AG09319 (cell line): ENCODE measurements around the gene PPP1R12A.
A peak's percentile ranks its signal among the peaks of the same experiment; 100 is the strongest.

Source experiments
- DNase-seq: peaks from one replicate; pipeline ENCODE4 v3.0.0-alpha.2; 2010; ENCODE audit warnings: low read depth; ENCODE audit errors: extremely low read depth
- CTCF ChIP-seq: IDR thresholded peaks from 2 replicates; pipeline ENCODE4 v1.5.1; 2011; ENCODE audit warnings: low read depth, mild to moderate bottlenecking, inconsistent platforms, low read length, moderate library complexity

The PPP1R12A gene

GRCh38 chr12:79935624-79936345 is 888 bp upstream of the PPP1R12A start:
- peak; percentile 12 for DNase-seq
- TF ChIP-seq CTCF, result no peak

DNA sequence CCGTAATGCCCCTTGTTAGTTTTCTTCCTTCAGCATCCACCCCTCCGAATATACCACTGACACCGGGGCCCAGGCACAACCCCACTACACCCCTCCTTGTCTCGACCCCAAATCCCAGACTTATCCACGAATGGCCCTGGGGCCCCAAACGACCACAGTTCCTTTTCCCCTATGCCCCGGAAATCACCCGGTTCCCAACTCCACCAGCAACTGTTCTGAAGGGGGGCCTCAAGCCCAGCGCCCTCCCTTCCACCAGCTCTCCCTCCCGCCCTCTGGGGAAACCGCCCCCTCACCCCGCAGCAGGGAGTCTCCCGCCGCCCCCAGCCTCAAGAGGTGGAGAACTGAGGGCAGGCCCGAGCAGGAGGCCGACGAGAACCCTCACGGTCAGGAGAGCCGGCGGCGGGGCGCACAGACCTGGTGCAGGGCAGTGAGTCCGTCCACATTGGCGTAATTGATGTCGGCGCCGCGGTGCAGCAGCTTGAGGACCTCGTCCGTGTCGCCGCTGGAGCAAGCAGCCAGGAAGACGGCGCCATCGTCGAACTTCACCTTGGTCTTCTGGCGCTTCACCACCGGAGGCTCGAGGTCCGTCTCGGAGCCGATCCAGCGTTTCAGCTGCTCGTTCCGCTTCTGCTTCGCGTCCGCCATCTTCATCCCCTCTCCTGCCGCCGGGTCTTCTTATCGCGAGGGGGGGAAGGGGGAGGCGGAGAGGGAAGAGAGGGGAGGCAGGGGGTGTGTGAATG is 446 bp downstream of the PPP1R12A start:
- DNase-seq, result peak; percentile 14
- TF ChIP-seq CTCF, result no peak

DNA sequence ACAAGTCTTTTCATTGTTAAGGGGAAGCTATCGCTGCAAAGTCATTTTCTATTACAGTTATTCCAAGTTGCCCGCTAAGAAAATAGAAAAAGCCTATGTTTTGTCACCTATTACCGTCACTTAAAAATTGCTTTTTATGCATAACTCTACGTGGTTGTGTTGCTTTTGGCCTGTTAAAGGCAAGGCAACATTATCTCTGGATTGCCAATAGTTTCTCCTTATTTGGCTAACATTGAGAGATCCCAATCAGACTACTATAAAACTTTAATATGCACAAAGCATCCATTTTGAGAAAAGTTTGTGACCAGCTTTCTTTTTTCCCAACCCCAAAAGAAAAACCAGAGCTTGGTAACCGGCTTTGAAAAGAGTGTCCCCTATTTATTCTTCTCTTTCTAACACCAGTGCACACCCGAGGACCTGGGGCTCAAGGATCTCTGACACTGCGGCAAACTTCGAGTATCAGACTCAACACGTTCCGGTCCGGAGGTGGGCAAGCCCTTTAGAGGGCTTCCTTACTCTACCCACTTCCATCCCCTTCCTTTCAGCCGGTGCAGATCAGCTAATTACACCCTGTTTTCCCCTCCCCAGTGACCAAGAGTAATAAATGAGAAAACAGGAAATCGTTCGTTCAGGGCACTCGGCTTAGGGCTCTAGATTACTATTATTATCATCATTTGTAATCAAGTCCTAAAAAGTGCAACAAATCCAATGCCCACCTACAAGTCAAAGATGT is 1.2 kb downstream of the PPP1R12A start:
- TF ChIP-seq CTCF, result no peak

GRCh38 chr12:79933043-79933442 is 1.9 kb downstream of the PPP1R12A start:
- no peak for DNase-seq

More for the DNA sequence above, 1.2 kb downstream of the PPP1R12A start:
- no peak for DNase-seq

GRCh38 chr12:79932357-79932756 is 2.5 kb downstream of the PPP1R12A start:
- no peak for DNase-seq
- no peak for TF ChIP-seq CTCF

More at GRCh38 chr12:79933043-79933442, 1.9 kb downstream of the PPP1R12A start:
- TF ChIP-seq CTCF, result no peak

DNA sequence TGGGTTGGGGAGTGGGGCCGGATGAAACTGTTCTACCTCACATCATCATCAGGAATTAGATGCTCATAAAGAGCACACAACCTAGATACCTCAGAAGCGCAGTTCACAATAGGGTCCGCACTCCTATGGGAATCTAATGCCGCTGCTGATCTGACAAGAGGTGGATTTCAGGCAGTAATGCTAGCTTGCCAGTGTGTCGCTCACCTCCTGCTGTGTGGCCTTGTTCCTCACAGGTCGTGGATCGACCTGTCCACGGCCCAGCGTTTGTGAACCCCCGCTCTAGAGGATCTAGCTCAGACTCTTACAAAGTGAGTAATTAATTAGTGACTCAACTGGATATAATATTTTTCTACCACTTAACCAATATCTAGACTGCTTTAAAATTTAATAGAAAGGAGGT is 5.8 kb downstream of the PPP1R12A start:
- no peak for DNase-seq
- TF ChIP-seq CTCF, result no peak
